ENCODE measurements around the gene NKAIN2.
"Not testable (repeated sequence)": the region's sequence is repeated elsewhere in the genome, so short reads cannot be mapped to it uniquely, and the experiment has no call there.

- not testable (repeated sequence) for TF ChIP-seq CTCF (conservative IDR thresholded peaks at IDR 0.05); ZFX (IDR thresholded peaks at IDR 0.05)
Measured at GRCh38 chr6:123989918-123990317, 186.3 kb downstream of the NKAIN2 start.

Data from C4-2B (cell line).